Vagina (tissue), 2 donors: Measurements from ENCODE around the gene CCDC148. TPM values are rescaled to one million over a fixed set of nuclear protein-coding genes. Genes with fewer than 3 reads are reported as not detected.
"Not testable (repeated sequence)": the region's sequence is repeated elsewhere in the genome, so short reads cannot be mapped to it uniquely, and the experiment has no call there.

Source experiments
- DNase-seq, 2 donors: peaks; one replicate each; pipeline ENCODE4 v3.0.0-alpha.2; 2017; ENCODE audit errors: extremely low spot score in 2 of 2
- H3K27ac ChIP-seq: fragments of 200-600 bp; sonication (generic); one replicate; pipeline ENCODE4 v1.5.1; 2019
- H3K27me3 ChIP-seq: fragments of 200-600 bp; sonication (generic); one replicate; pipeline ENCODE4 v1.5.1; 2019
- H3K36me3 ChIP-seq, 2 donors: fragments of 200-600 bp; sonication (generic); one replicate each; pipeline ENCODE4 v1.5.1; 2017 to 2019
- H3K4me1 ChIP-seq: fragments of 200-600 bp; sonication (generic); one replicate; pipeline ENCODE4 v1.5.1; 2019
- H3K4me3 ChIP-seq, 2 donors: fragments of 200-600 bp; sonication (generic); 1 replicate in 1 of 2; 2 replicates in 1 of 2; pipeline ENCODE4 v1.5.1; 2016 to 2019
- H3K9me3 ChIP-seq: fragments of 200-600 bp; sonication (generic); one replicate; pipeline ENCODE4 v1.5.1; 2019
- CTCF ChIP-seq, 3 experiments: fragments of 450-650 bp in 2 of 3; fragments of 200-600 bp in 1 of 3; sonication (generic) in 1 of 3; IDR thresholded peaks; one replicate each; pipeline ENCODE4 v1.5.1; 2017 to 2019; ENCODE audit warnings: antibody characterized with exemption in 3 of 3, mild to moderate bottlenecking in 2 of 3, moderate library complexity in 2 of 3
- POLR2A ChIP-seq, 2 donors: fragments of 450-650 bp; IDR thresholded peaks; one replicate each; pipeline ENCODE4 v1.6.1; 2017; ENCODE audit warnings: antibody characterized with exemption in 2 of 2, mild to moderate bottlenecking in 2 of 2, moderate library complexity in 2 of 2
- POLR2AphosphoS5 ChIP-seq, 2 donors: sonication (generic); formaldehyde crosslinking; IDR thresholded peaks; one replicate each; pipeline ENCODE4 v1.9.0; 2017; ENCODE audit warnings: antibody characterized with exemption in 2 of 2, mild to moderate bottlenecking in 2 of 2, low read depth in 1 of 2; ENCODE audit not compliant: insufficient read depth in 1 of 2
- intact Hi-C: fragments of 100-400 bp; cut with DNase I; formaldehyde crosslinking; loops from one replicate; pipeline ENCODE4 v1.15.1; 2023
- total RNA-seq: library from RNA; depleted of rRNA; stranded (reverse); fragments of >200 nt; gene quantifications from one replicate; pipeline ENCODE4 v1.2.3, GENCODE V29; 2016

CCDC148 gene
- total RNA-seq, 1 donor from 2014 or later, result not detected

- TF ChIP-seq CTCF (IDR thresholded peaks at IDR 0.05), result no peak
- no peak for TF ChIP-seq POLR2AphosphoS5 (IDR thresholded peaks at IDR 0.05; ENCODE audit: insufficient read depth in 1 of 2, low read depth in 1 of 2)
- no peak for TF ChIP-seq POLR2A (IDR thresholded peaks at IDR 0.05)
- Histone ChIP-seq H3K27ac (no peak overlapping the region), H3K36me3 (no peaks in the 10 kb centered on the region), H3K9me3 (no peaks in the 10 kb centered on the region), H3K4me3 (no peak overlapping the region), H3K27me3 (no peaks in the 10 kb centered on the region), H3K4me1 (no peaks in the 10 kb centered on the region)
- intact Hi-C loops, result no loop called here
- DNase-seq, result no peak
These were observed 99.4 kb downstream of the CCDC148 start for GRCh38 chr2:158357122-158357521.

- H3K27me3 ChIP-seq, H3K9me3 ChIP-seq, intact Hi-C loops: not testable (repeated sequence)
These were observed 105.1 kb downstream of the CCDC148 start for GRCh38 chr2:158351466-158351816.

GRCh38 chr2:158350751-158351465 is 105.6 kb downstream of the CCDC148 start:
- H3K27me3 ChIP-seq, H3K36me3 ChIP-seq, H3K9me3 ChIP-seq, H3K27ac ChIP-seq, intact Hi-C loops, H3K4me3 ChIP-seq, DNase-seq, H3K4me1 ChIP-seq: not testable (repeated sequence)

More at GRCh38 chr2:158351466-158351816, 105.1 kb downstream of the CCDC148 start:
- not testable (repeated sequence) for H3K36me3 ChIP-seq, H3K27ac ChIP-seq, H3K4me3 ChIP-seq, H3K4me1 ChIP-seq, DNase-seq

GRCh38 chr2:158346032-158346431 is 110.5 kb downstream of the CCDC148 start:
- Histone ChIP-seq H3K4me3 (no peak overlapping the region), H3K9me3 (no peaks in the 10 kb centered on the region), H3K27me3 (no peaks in the 10 kb centered on the region), H3K4me1 (no peaks in the 10 kb centered on the region), H3K36me3 (no peaks in the 10 kb centered on the region), H3K27ac (no peak overlapping the region)
- no peak for DNase-seq
- TF ChIP-seq CTCF (IDR thresholded peaks at IDR 0.05) (no peak), POLR2AphosphoS5 (IDR thresholded peaks at IDR 0.05; ENCODE audit: insufficient read depth in 1 of 2, low read depth in 1 of 2) (no peak), POLR2A (IDR thresholded peaks at IDR 0.05) (no peak)
- intact Hi-C loops, result no loop called here

- H3K4me3 ChIP-seq, result no peak overlapping the region
- no peaks in the 10 kb centered on the region for H3K4me1 ChIP-seq
- intact Hi-C loops, result no loop called here
- no peak for TF ChIP-seq POLR2A (IDR thresholded peaks at IDR 0.05)
- TF ChIP-seq POLR2AphosphoS5 (IDR thresholded peaks at IDR 0.05; ENCODE audit: insufficient read depth in 1 of 2, low read depth in 1 of 2), result no peak
- no peak for TF ChIP-seq CTCF (IDR thresholded peaks at IDR 0.05)
- DNase-seq, result no peak
- no peaks in the 10 kb centered on the region for H3K36me3 ChIP-seq
- H3K9me3 ChIP-seq, result no peaks in the 10 kb centered on the region
- no peak overlapping the region for H3K27ac ChIP-seq
- no peaks in the 10 kb centered on the region for H3K27me3 ChIP-seq
These were observed 117.0 kb downstream of the CCDC148 start for GRCh38 chr2:158339513-158339912.

GRCh38 chr2:158337018-158337417 is 119.5 kb downstream of the CCDC148 start:
- no peak for TF ChIP-seq POLR2A (IDR thresholded peaks at IDR 0.05)
- no peak for TF ChIP-seq CTCF (IDR thresholded peaks at IDR 0.05)
- no peak for TF ChIP-seq POLR2AphosphoS5 (IDR thresholded peaks at IDR 0.05; ENCODE audit: insufficient read depth in 1 of 2, low read depth in 1 of 2)
- no peaks in the 10 kb centered on the region for H3K4me1 ChIP-seq
- H3K9me3 ChIP-seq, result no peaks in the 10 kb centered on the region
- intact Hi-C loops, result no loop called here
- no peaks in the 10 kb centered on the region for H3K27me3 ChIP-seq
- no peak for DNase-seq
- H3K27ac ChIP-seq, result no peak overlapping the region
- H3K36me3 ChIP-seq, result no peaks in the 10 kb centered on the region
- H3K4me3 ChIP-seq, result no peak overlapping the region

GRCh38 chr2:158331799-158332198 is 124.8 kb downstream of the CCDC148 start:
- H3K27ac ChIP-seq, DNase-seq, H3K36me3 ChIP-seq, H3K4me1 ChIP-seq, H3K4me3 ChIP-seq, H3K27me3 ChIP-seq, H3K9me3 ChIP-seq, intact Hi-C loops: not testable (repeated sequence)
